ENCODE results near the gene RBPMS2.
"Not testable (repeated sequence)": the region's sequence is repeated elsewhere in the genome, so short reads cannot be mapped to it uniquely, and the experiment has no call there.

RBPMS2 gene

DNA sequence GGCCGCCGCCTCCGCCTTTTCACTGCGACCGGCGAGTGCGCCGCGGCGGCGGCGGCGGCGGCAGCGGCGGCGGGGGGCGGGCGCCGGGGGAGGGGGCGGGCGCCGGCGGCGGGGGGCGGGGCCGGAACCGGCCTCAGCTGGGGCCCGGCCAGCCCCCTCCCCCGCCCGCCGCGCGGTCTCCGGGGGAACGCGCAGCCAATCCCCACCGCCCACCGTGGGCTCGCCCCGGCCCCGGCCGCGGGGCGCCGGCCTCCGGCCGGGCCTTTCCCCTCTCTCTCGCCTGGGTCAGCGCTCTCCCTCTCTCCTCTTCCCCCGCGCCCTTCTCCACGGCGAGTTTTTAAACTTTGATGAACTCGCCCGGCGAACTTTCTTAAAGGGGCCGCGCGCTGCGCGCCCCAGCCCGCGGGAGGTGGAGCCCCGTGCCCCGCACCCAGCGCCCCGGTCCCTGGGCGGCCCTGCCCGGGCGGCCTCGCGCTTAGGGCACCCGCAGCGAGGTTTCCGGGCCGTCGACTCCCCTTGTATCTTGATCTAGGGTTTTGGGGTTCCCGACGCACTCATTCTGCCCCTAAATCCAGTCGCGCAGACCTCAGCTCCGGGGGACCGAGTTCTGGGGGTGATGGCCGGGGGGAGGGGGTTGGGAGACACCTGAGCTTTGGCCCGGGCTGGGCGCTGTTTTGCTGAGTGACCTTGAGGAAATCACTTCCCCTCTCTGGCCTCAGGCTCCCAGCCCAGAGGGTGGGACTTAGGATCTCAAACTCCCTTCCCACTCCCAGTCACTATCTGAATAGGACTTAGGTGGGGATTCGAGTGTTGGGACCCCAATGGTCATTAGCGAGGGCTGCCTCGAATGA, at the start of gene RBPMS2:
RBPMS2 (minus strand) TSS at position 39 of the 851 bp plus-strand sequence. CDS start 270 bp downstream, outside the sequence.
- TF ChIP-seq, protein P1, sequence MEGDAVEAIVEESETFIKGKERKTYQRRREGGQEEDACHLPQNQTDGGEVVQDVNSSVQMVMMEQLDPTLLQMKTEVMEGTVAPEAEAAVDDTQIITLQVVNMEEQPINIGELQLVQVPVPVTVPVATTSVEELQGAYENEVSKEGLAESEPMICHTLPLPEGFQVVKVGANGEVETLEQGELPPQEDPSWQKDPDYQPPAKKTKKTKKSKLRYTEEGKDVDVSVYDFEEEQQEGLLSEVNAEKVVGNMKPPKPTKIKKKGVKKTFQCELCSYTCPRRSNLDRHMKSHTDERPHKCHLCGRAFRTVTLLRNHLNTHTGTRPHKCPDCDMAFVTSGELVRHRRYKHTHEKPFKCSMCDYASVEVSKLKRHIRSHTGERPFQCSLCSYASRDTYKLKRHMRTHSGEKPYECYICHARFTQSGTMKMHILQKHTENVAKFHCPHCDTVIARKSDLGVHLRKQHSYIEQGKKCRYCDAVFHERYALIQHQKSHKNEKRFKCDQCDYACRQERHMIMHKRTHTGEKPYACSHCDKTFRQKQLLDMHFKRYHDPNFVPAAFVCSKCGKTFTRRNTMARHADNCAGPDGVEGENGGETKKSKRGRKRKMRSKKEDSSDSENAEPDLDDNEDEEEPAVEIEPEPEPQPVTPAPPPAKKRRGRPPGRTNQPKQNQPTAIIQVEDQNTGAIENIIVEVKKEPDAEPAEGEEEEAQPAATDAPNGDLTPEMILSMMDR (IDR thresholded peaks at IDR 0.05; ENCODE audit: extremely low read depth, insufficient read depth, missing control alignments): no peak
- DNase-seq (ENCODE audit: low spot score): peak; percentile 71
- in situ Hi-C loops (cut with MboI; ENCODE audit: low pct_unique_long_range_greater_than_20kb, low sequenced_read_pairs, unreplicated experiment): no loop called here

DNA sequence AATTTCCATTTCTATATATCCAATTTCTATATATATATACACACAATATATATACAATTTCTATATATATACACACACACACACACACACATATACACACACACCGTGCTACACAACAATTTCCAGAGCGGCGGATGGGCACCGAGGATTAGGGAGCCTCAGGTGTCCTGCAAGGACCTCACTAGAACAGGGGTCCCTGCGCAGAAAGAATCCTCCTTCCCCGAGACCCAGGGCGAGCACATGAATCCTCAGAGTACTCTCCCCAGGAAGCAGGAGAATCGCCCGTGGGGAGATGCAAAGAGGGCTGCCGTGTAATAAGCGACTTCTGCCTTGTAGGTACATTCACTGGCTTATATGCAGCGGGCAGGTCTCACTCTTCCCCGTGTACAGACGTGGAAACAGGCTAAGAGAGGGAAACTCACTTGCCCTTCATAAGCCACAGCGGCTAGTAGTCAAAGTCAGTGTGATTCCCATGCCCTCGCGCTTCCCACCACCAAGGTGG, 49.6 kb upstream of the RBPMS2 start:
- in situ Hi-C loops (cut with MboI; ENCODE audit: low pct_unique_long_range_greater_than_20kb, low sequenced_read_pairs, unreplicated experiment): no loop called here
- no peak for DNase-seq (ENCODE audit: low spot score)
- TF ChIP-seq, protein P1 (IDR thresholded peaks at IDR 0.05; ENCODE audit: extremely low read depth, insufficient read depth, missing control alignments): no peak

DNA sequence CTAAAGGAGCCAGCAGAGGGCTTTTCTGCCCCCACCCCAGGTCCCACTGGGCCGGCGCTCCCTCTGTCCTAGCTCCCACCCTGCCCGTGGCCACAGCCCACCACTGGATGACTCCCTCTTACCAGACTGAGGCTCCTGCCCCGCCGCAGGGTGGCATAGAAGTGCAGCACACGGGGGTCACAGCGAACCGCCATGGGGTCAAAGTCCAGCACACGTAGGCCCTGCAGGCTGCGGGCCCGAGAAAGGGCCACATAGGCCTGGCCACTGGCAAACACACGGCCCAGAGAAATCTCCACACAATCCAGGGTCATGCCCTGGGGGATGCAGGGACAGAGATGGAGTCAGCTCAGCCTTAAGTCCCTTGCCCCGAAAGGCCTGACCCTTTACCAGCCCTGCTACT, 41.1 kb upstream of the RBPMS2 start:
- no peak for DNase-seq (ENCODE audit: low spot score)
- in situ Hi-C loops (cut with MboI; ENCODE audit: low pct_unique_long_range_greater_than_20kb, low sequenced_read_pairs, unreplicated experiment): no loop called here
- TF ChIP-seq, protein P1 (IDR thresholded peaks at IDR 0.05; ENCODE audit: extremely low read depth, insufficient read depth, missing control alignments): no peak

DNA sequence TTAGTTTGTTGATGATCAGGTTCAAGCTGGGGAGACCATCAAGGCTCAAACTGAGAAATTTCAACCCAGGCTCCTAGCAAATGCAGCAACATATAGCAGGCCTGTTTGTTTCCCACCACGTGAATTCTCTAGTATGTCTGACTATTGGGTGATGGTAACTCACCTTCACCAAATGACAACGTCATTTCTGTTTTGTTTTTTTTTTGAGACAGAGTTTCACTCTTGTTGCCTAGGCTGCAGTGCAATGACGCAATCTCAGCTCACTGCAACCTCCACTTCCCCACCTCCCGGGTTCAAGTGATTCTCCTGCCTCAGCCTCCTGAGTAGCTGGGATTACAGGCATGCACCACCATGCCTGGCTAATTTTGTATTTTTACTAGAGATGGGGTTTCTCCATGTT, 39.6 kb upstream of the RBPMS2 start:
- in situ Hi-C loops (cut with MboI; ENCODE audit: low pct_unique_long_range_greater_than_20kb, low sequenced_read_pairs, unreplicated experiment); DNase-seq (ENCODE audit: low spot score): not testable (repeated sequence)

DNA sequence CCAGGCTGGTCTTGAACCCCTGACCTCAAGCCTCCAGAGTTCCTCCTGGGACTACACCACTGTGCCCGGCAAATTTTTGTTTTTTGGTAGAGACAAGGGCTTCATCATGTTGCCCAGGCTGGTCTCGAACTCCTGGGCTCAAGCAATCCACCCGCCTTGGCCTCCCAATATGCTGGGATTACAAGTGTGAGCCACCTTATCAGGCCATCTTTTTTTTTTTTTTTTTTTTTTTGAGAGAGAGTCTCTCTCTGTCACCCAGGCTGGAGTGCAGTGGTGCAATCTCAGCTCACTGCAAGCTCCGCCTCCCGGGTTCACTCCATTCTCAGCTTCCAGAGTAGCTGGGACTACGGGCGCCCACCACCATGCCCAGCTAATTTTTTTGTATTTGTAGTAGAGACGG, 38.9 kb upstream of the RBPMS2 start:
- in situ Hi-C loops (cut with MboI; ENCODE audit: low pct_unique_long_range_greater_than_20kb, low sequenced_read_pairs, unreplicated experiment); DNase-seq (ENCODE audit: low spot score): not testable (repeated sequence)

DNA sequence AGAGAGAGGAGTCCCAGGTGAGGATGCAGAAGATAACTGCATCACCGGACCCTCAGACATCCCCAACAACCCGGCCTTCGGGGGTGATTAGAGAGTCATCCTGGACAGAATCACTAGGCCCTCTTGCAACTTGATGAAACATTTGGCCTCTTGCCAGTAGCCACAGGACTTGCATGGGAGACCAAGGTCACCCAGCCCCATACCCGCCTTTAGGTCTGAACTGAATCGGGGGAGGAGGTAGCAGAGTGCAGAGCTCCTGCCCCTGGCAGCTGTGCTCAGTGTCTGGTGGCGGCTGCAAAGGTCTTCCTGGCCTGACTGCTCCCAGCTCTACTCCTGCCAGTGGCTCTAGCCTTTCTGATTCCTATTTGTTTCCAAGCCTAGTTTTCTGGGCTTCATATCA, 37.7 kb upstream of the RBPMS2 start:
- in situ Hi-C loops (cut with MboI; ENCODE audit: low pct_unique_long_range_greater_than_20kb, low sequenced_read_pairs, unreplicated experiment): no loop called here
- TF ChIP-seq, protein P1 (IDR thresholded peaks at IDR 0.05; ENCODE audit: extremely low read depth, insufficient read depth, missing control alignments): no peak
- DNase-seq (ENCODE audit: low spot score): no peak

DNA sequence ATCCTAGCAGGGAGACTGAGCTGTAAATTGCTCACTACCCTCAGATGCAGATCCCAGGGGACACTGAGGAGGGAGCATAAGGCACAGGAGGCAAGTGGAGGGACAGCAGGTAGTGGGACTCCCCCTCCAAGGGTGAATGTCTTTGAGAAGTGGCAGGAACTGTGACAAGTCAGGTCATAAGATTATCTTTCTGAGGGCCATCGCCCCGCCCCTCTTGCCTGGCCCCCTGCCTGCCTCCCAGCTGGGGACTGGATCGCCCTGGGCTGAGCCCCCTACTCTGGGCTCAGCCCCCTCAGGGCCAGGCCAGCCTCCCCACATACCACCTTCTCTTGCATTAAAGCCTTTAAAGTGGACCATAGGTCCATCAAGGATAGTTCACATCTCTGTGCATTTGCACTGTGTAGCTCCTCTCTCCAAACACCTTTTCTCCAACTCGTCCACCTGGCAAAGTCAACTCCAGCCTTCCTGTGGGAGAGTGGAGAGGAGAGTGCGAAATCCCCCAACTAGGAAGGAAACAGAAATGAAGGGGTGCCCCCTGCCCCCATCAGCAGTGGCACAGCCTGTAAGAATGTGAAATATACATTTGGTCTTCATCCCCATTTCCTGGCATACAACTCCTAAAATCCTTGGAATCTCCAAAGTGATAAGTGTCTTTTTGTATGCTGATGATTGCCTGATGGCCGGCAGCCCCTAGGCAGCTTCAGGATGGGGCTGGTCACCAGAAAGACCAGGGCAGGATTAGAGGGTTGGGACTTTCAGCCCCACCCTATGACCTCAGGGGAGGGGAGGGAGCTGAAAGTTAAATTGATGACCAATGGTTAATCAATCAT, 35.3 kb upstream of the RBPMS2 start:
- TF ChIP-seq, protein P1 (IDR thresholded peaks at IDR 0.05; ENCODE audit: extremely low read depth, insufficient read depth, missing control alignments): no peak
- no peak for DNase-seq (ENCODE audit: low spot score)
- in situ Hi-C loops (cut with MboI; ENCODE audit: low pct_unique_long_range_greater_than_20kb, low sequenced_read_pairs, unreplicated experiment): no loop called here
